Measurements from ENCODE around the gene SYNGR2.
A peak's percentile ranks its signal among the peaks of the same experiment; 100 is the strongest.

The SYNGR2 gene

GRCh38 chr17:78143214-78144146 is 24.9 kb upstream of the SYNGR2 start:
- DNase-seq: no peak

GRCh38 chr17:78144147-78144719 is 24.1 kb upstream of the SYNGR2 start:
- DNase-seq: peak in 1 of 6 experiments; percentile 27

GRCh38 chr17:78144736-78145641 is 23.4 kb upstream of the SYNGR2 start:
- DNase-seq: no peak

GRCh38 chr17:78146471-78146869 is 21.9 kb upstream of the SYNGR2 start:
- no peak for DNase-seq

GRCh38 chr17:78146881-78147280 is 21.5 kb upstream of the SYNGR2 start:
- DNase-seq: no peak

GRCh38 chr17:78147315-78147998 is 20.9 kb upstream of the SYNGR2 start:
- peak in 2 of 6 experiments; percentile 12 to 41 for DNase-seq

GRCh38 chr17:78148286-78149016 is 19.9 kb upstream of the SYNGR2 start:
- DNase-seq: no peak

- DNase-seq: no peak
These were observed 16.8 kb upstream of the SYNGR2 start for GRCh38 chr17:78151514-78152008.

GRCh38 chr17:78154903-78155811 is 13.2 kb upstream of the SYNGR2 start:
- no peak for DNase-seq

GRCh38 chr17:78159575-78160158 is 8.7 kb upstream of the SYNGR2 start:
- DNase-seq: no peak

- DNase-seq: no peak
These were observed 4.3 kb upstream of the SYNGR2 start for GRCh38 chr17:78163881-78164747.

GRCh38 chr17:78164748-78165607 is 3.4 kb upstream of the SYNGR2 start:
- DNase-seq: no peak

GRCh38 chr17:78166416-78166815 is 2.0 kb upstream of the SYNGR2 start:
- DNase-seq: no peak

- DNase-seq: peak in 3 of 6 experiments; percentile 46 to 65 (median 59)
These were observed 767 bp downstream of the SYNGR2 start for GRCh38 chr17:78168903-78169793.

- no peak for DNase-seq
These were observed 2.6 kb downstream of the SYNGR2 start for GRCh38 chr17:78170692-78171590.

Data from stimulated activated naive CD4-positive, alpha-beta T cell (primary cell).